Loucy (cell line): ENCODE measurements around the gene WASF2.
"Not testable (repeated sequence)": the region's sequence is repeated elsewhere in the genome, so short reads cannot be mapped to it uniquely, and the experiment has no call there.

Source experiments
- EZH2phosphoT487 ChIP-seq: fragments of 200-600 bp; IDR thresholded peaks from 2 replicates; pipeline ENCODE4 v1.6.1; 2018; ENCODE audit warnings: antibody characterized with exemption, mild to moderate bottlenecking, moderate library complexity, borderline replicate concordance
- TF ChIP-seq, protein P1 (sequence below): fragments of 200-600 bp; sonication (generic); conservative IDR thresholded peaks from 2 replicates; pipeline ENCODE4 v1.5.1; 2014; ENCODE audit warnings: mild to moderate bottlenecking, antibody characterized with exemption, low read length

DNA sequence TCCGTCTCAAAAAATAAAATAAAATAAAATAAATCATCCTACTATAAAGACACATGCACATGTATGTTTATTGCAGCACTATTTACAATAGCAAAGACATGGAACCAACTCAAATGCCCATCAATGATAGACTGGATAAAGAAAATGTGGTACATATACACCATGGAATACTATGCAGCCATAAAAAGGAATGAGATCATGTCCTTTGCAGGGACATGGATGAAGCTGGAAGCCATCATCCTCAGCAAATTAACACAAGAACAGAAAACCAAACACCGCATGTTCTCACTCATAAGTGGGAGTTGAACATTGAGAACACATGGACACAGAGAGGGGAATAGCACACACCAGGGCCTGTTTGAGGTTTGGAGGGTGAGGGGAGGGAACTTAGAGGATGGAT, 11.2 kb upstream of the WASF2 start:
- TF ChIP-seq, protein P1, sequence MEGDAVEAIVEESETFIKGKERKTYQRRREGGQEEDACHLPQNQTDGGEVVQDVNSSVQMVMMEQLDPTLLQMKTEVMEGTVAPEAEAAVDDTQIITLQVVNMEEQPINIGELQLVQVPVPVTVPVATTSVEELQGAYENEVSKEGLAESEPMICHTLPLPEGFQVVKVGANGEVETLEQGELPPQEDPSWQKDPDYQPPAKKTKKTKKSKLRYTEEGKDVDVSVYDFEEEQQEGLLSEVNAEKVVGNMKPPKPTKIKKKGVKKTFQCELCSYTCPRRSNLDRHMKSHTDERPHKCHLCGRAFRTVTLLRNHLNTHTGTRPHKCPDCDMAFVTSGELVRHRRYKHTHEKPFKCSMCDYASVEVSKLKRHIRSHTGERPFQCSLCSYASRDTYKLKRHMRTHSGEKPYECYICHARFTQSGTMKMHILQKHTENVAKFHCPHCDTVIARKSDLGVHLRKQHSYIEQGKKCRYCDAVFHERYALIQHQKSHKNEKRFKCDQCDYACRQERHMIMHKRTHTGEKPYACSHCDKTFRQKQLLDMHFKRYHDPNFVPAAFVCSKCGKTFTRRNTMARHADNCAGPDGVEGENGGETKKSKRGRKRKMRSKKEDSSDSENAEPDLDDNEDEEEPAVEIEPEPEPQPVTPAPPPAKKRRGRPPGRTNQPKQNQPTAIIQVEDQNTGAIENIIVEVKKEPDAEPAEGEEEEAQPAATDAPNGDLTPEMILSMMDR: not testable (repeated sequence)
- TF ChIP-seq EZH2phosphoT487: not testable (repeated sequence)
